CD14-positive monocyte (primary cell): Measurements from ENCODE around the gene C19orf44. TPM values are rescaled to one million over a fixed set of nuclear protein-coding genes. Genes with fewer than 3 reads are reported as not detected.

Experiments
- DNase-seq, 3 donors: peaks; one replicate each; pipeline ENCODE4 v3.0.0-alpha.2; 2011 to 2022
- H2AFZ ChIP-seq: 2 replicates; pipeline ENCODE4 v1.6.0; 2012; ENCODE audit warnings: mild to moderate bottlenecking, low read depth, low read length, inconsistent platforms; ENCODE audit not compliant: insufficient read depth, poor library complexity, severe bottlenecking
- H3K27ac ChIP-seq, 2 donors: 1 replicate in 1 of 2; 2 replicates in 1 of 2; pipeline ENCODE4 v1.5.1; 2012 to 2013; ENCODE audit warnings: low read length in 2 of 2, control low read depth in 1 of 2, inconsistent platforms in 1 of 2, low read depth in 1 of 2, mild to moderate bottlenecking in 1 of 2
- H3K27me3 ChIP-seq, 2 donors: one replicate each; pipeline versions ENCODE4 v1.6.0 to v1.6.1; 2011 to 2013; ENCODE audit warnings: low read length in 2 of 2; ENCODE audit not compliant: control insufficient read depth in 2 of 2, insufficient read depth in 2 of 2
- H3K36me3 ChIP-seq, 2 donors: replicated peaks in 1 of 2; 1 replicate in 1 of 2; 2 replicates in 1 of 2; pipeline versions ENCODE4 v1.5.1 to v1.6.1; 2012 to 2013; ENCODE audit warnings: low read length in 2 of 2, control low read depth in 1 of 2, inconsistent platforms in 1 of 2, mild to moderate bottlenecking in 1 of 2; ENCODE audit not compliant: insufficient read depth in 2 of 2, control insufficient read depth in 1 of 2
- H3K4me1 ChIP-seq, 2 donors: 1 replicate in 1 of 2; 2 replicates in 1 of 2; pipeline versions ENCODE4 v1.5.1 to v1.6.1; 2012 to 2013; ENCODE audit warnings: low read length in 2 of 2, control low read depth in 1 of 2, inconsistent platforms in 1 of 2, mild to moderate bottlenecking in 1 of 2, moderate library complexity in 1 of 2; ENCODE audit not compliant: insufficient read depth in 2 of 2, control insufficient read depth in 1 of 2
- H3K4me2 ChIP-seq: replicated peaks from 2 replicates; pipeline ENCODE3; 2012; ENCODE audit warnings: low read length, moderate library complexity, mild to moderate bottlenecking; ENCODE audit not compliant: poor library complexity, severe bottlenecking; ENCODE audit errors: extremely low read depth
- H3K4me3 ChIP-seq, 3 experiments: fragments of 200-600 bp in 1 of 3; sonication (generic) in 1 of 3; replicated peaks in 1 of 3; 1 replicate in 2 of 3; 2 replicates in 1 of 3; pipeline ENCODE4 v1.5.1; 2011 to 2013; ENCODE audit warnings: low read length in 3 of 3, mild to moderate bottlenecking in 3 of 3, control low read depth in 2 of 3, low read depth in 2 of 3, inconsistent platforms in 1 of 3, moderate library complexity in 1 of 3
- H3K79me2 ChIP-seq: 2 replicates; pipeline ENCODE4 v1.6.0; 2012; ENCODE audit warnings: mild to moderate bottlenecking, control low read depth, inconsistent platforms, low read length, moderate library complexity; ENCODE audit not compliant: insufficient read depth
- H3K9ac ChIP-seq: 2 replicates; pipeline ENCODE4 v1.6.0; 2017; ENCODE audit warnings: low read length, mild to moderate bottlenecking; ENCODE audit not compliant: insufficient read depth, poor library complexity, severe bottlenecking
- H3K9me3 ChIP-seq, 2 donors: replicated peaks in 1 of 2; 1 replicate in 1 of 2; 2 replicates in 1 of 2; pipeline versions ENCODE4 v1.5.1 to v1.6.1; 2012 to 2013; ENCODE audit warnings: low read length in 2 of 2, control low read depth in 1 of 2; ENCODE audit not compliant: control insufficient read depth in 1 of 2, insufficient read depth in 1 of 2
- H4K20me1 ChIP-seq: 2 replicates; pipeline ENCODE4 v1.6.0; 2012; ENCODE audit warnings: mild to moderate bottlenecking, low read length, control low read depth, moderate library complexity; ENCODE audit not compliant: insufficient read depth
- H3K27ac Mint-ChIP-seq, 7 donors: one replicate each; pipeline ENCODE4 v1.8.0; 2020; ENCODE audit warnings: mild to moderate bottlenecking in 7 of 7, mixed read lengths in 7 of 7, moderate library complexity in 6 of 7, inconsistent platforms in 2 of 7
- H3K27me3 Mint-ChIP-seq, 3 donors: one replicate each; pipeline ENCODE4 v1.8.0; 2021 to 2022; ENCODE audit warnings: low read depth in 3 of 3, mild to moderate bottlenecking in 3 of 3, mixed read lengths in 3 of 3, moderate library complexity in 3 of 3, inconsistent platforms in 1 of 3
- H3K36me3 Mint-ChIP-seq, 2 donors: one replicate each; pipeline ENCODE4 v1.8.0; 2020; ENCODE audit warnings: mixed read lengths in 2 of 2, inconsistent platforms in 1 of 2, mild to moderate bottlenecking in 1 of 2
- H3K4me1 Mint-ChIP-seq: one replicate; pipeline ENCODE4 v1.8.0; 2020; ENCODE audit warnings: mild to moderate bottlenecking, mixed read lengths
- H3K4me3 Mint-ChIP-seq, 2 donors: one replicate each; pipeline ENCODE4 v1.8.0; 2020; ENCODE audit warnings: mild to moderate bottlenecking in 2 of 2, mixed read lengths in 2 of 2, moderate library complexity in 1 of 2
- H3K9me3 Mint-ChIP-seq, 7 donors: one replicate each; pipeline ENCODE4 v1.8.0; 2020 to 2022; ENCODE audit warnings: mixed read lengths in 7 of 7, mild to moderate bottlenecking in 6 of 7, moderate library complexity in 6 of 7, inconsistent platforms in 2 of 7
- CTCF ChIP-seq: fragments of 200-600 bp; IDR thresholded peaks from one replicate; pipeline ENCODE4 v1.8.0; 2022; ENCODE audit warnings: antibody characterized with exemption, mild to moderate bottlenecking
- WGBS: methylation state at CpG from one replicate; pipeline ENCODE4 v1.1.5; 2013; ENCODE audit warnings: missing lambda C conversion rate; ENCODE audit not compliant: insufficient coverage; 5-methylcytosine and 5-hydroxymethylcytosine counted together
- intact Hi-C, 2 donors: fragments of 100-400 bp; cut with micrococcal nuclease; formaldehyde crosslinking; loops; one replicate each; pipeline versions ENCODE4 v1.15.0 to v1.15.1; 2023
- polyA plus RNA-seq, 3 donors: library from polyadenylated mRNA; depleted of rRNA in 1 of 3; unstranded in 2 of 3; stranded (reverse) in 1 of 3; fragments of 300-500 nt in 2 of 3; fragments of >200 nt in 1 of 3; fragmentation: Illumina TruSeq in 2 of 3; gene quantifications; 1 replicate in 2 of 3; 2 replicates in 1 of 3; pipeline ENCODE4 v1.2.3, GENCODE V29; 2012 to 2021

The C19orf44 gene
- polyA plus RNA-seq, 3 donors, result 0.58 to 0.65 TPM; not detected in 1

- Histone ChIP-seq H3K79me2 (peaks cover 96% of the 10 kb centered on the region), H3K9ac (no peak overlapping the region), H3K27ac (peak overlapping the region in 1 of 2 donors; percentile 53), H3K9me3 (no peaks in the 10 kb centered on the region), H3K27me3 (no peaks in the 10 kb centered on the region), H3K4me2 (no peak overlapping the region), H4K20me1 (peaks cover 57% of the 10 kb centered on the region), H3K36me3 (no peaks in the 10 kb centered on the region), H2AFZ (no peak overlapping the region), H3K4me3 (no peak overlapping the region), H3K4me1 (peaks cover 26 to 31% of the 10 kb centered on the region in 2 donors)
- H3K4me3 Mint-ChIP-seq, result no peak overlapping the region
- 84% methylated on average over 9 of the region's 10 CpGs for WGBS
- H3K9me3 Mint-ChIP-seq, result peaks cover 3 to 6% (median 5%) of the 10 kb centered on the region in 7 donors
- intact Hi-C loops, result no loop called here
- H3K27me3 Mint-ChIP-seq, result peaks cover 0 to 2% (median 0%) of the 10 kb centered on the region in 3 donors
- no peak for TF ChIP-seq CTCF
- H3K4me1 Mint-ChIP-seq, result peaks cover 52% of the 10 kb centered on the region
- DNase-seq, result no peak
- peak overlapping the region; percentile 61 to 90 (median 76) for H3K27ac Mint-ChIP-seq
- peaks cover 5 to 19% of the 10 kb centered on the region in 2 donors for H3K36me3 Mint-ChIP-seq
These were observed 41.8 kb upstream of the C19orf44 start for GRCh38 chr19:16454351-16454918.

GRCh38 chr19:16455489-16455888 lies 40.7 kb upstream of the C19orf44 start:
- TF ChIP-seq CTCF, result no peak
- H3K9ac ChIP-seq, result no peak overlapping the region
- no peak overlapping the region for H3K4me3 Mint-ChIP-seq

More at GRCh38 chr19:16455489-16455888, 40.7 kb upstream of the C19orf44 start:
- Histone ChIP-seq H3K4me1 (peaks cover 17 to 21% of the 10 kb centered on the region in 2 donors), H3K27me3 (no peaks in the 10 kb centered on the region), H3K79me2 (peaks cover 99% of the 10 kb centered on the region), H3K9me3 (no peaks in the 10 kb centered on the region), H3K4me3 (no peak overlapping the region), H4K20me1 (peaks cover 63% of the 10 kb centered on the region), H3K4me2 (no peak overlapping the region), H2AFZ (no peak overlapping the region), H3K36me3 (peaks cover 0 to 2% of the 10 kb centered on the region in 2 donors), H3K27ac (no peak overlapping the region)
- H3K4me1 Mint-ChIP-seq, result peaks cover 44% of the 10 kb centered on the region
- peaks cover 5 to 17% of the 10 kb centered on the region in 2 donors for H3K36me3 Mint-ChIP-seq
- H3K27me3 Mint-ChIP-seq, result peaks cover 0 to 2% (median 0%) of the 10 kb centered on the region in 3 donors
- no peaks in the 10 kb centered on the region for H3K9me3 Mint-ChIP-seq
- intact Hi-C loops, result no loop called here
- peak overlapping the region in 1 of 7 donors; percentile 30 for H3K27ac Mint-ChIP-seq
- 69% methylated on average over 2 of the region's 5 CpGs for WGBS
- no peak for DNase-seq
